ENCODE results near the gene STXBP4.

STXBP4 gene

DNA sequence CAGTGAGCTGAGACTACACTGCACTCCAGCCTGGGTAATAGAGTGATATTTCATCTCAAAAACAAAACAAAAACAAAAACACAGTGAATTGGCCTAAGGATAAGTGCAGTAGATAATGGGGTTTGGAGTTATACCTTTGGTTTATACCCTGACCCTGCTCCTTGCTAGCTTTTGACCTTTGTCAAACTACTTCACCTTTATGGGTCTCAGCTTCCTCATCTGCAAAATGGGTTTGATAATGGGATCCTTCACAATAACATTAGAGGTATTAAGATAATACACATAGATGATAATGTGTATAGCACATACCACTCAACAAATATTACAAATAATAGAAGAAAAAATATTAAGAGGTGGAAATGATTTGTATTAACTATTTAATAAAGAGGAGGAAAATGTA is 85.9 kb downstream of the STXBP4 start:
- no peak for DNase-seq (ENCODE audit: low spot score)
- TF ChIP-seq, protein P1, sequence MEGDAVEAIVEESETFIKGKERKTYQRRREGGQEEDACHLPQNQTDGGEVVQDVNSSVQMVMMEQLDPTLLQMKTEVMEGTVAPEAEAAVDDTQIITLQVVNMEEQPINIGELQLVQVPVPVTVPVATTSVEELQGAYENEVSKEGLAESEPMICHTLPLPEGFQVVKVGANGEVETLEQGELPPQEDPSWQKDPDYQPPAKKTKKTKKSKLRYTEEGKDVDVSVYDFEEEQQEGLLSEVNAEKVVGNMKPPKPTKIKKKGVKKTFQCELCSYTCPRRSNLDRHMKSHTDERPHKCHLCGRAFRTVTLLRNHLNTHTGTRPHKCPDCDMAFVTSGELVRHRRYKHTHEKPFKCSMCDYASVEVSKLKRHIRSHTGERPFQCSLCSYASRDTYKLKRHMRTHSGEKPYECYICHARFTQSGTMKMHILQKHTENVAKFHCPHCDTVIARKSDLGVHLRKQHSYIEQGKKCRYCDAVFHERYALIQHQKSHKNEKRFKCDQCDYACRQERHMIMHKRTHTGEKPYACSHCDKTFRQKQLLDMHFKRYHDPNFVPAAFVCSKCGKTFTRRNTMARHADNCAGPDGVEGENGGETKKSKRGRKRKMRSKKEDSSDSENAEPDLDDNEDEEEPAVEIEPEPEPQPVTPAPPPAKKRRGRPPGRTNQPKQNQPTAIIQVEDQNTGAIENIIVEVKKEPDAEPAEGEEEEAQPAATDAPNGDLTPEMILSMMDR (IDR thresholded peaks at IDR 0.05; ENCODE audit: borderline replicate concordance, control extremely low read depth, extremely low read depth, insufficient read depth, missing control alignments): no peak
- in situ Hi-C loops (cut with MboI; ENCODE audit: low sequenced_read_pairs, unreplicated experiment): no loop called here

DNA sequence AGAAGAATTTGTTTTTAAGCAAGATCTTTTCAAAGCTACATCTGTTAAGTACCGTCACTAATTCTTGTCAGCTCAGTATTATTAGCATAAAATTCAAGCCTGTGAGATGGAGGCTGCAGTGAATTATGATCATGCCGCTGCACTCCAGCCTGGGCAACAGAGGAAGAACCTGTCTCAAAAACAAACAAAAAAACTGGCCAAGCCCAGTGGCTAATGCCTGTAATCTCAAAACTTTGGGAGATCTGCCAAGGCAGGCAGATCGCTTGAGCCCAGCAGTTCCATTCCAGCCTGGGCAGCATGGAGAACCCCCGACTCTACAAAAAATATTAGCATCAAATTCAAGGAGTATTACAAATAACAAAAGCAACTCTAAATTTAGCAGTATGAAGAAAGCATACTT is 88.0 kb downstream of the STXBP4 start:
- TF ChIP-seq, protein P1 (IDR thresholded peaks at IDR 0.05; ENCODE audit: borderline replicate concordance, control extremely low read depth, extremely low read depth, insufficient read depth, missing control alignments): no peak
- DNase-seq (ENCODE audit: low spot score): no peak
- in situ Hi-C loops (cut with MboI; ENCODE audit: low sequenced_read_pairs, unreplicated experiment): no loop called here

DNA sequence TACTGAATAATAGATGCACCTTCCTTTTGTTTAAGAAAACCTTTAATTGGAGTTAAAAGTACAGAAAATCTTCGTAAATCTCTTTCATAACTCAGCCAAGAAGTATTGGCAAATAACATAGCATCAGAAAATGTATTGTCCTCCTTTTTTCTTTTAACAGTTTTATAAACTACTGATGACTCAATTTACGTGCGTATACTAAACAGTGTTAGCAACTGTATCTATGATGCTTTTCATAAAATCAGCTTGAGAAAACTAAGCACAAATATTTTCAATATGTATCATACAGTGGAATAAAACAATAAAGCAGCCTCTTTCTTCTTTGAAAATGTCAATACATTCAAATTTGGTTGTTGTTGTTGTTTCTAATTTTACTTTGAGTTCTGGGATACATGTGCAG is 88.6 kb downstream of the STXBP4 start:
- no peak for DNase-seq (ENCODE audit: low spot score)
- TF ChIP-seq, protein P1 (IDR thresholded peaks at IDR 0.05; ENCODE audit: borderline replicate concordance, control extremely low read depth, extremely low read depth, insufficient read depth, missing control alignments): no peak
- in situ Hi-C loops (cut with MboI; ENCODE audit: low sequenced_read_pairs, unreplicated experiment): no loop called here

DNA sequence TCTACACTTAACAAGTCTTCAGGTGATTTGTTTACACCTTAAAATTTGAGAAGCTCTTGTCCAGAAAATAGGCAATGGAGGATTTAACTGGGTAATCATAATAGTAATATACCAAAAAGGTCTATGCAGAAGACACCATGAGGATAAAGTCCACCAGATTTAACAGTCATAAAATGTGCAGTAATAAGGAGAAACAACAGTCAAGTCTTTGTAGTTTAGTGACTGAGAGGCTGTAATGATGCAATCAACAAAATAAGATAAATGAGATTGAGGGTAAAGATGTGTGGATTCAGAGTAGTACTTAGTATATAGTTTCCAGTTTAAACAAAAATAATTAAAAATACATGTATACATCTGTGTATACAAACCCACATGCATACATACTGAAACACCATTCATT is 91.2 kb downstream of the STXBP4 start:
- in situ Hi-C loops (cut with MboI; ENCODE audit: low sequenced_read_pairs, unreplicated experiment): no loop called here
- DNase-seq (ENCODE audit: low spot score): no peak
- TF ChIP-seq, protein P1 (IDR thresholded peaks at IDR 0.05; ENCODE audit: borderline replicate concordance, control extremely low read depth, extremely low read depth, insufficient read depth, missing control alignments): no peak

DNA sequence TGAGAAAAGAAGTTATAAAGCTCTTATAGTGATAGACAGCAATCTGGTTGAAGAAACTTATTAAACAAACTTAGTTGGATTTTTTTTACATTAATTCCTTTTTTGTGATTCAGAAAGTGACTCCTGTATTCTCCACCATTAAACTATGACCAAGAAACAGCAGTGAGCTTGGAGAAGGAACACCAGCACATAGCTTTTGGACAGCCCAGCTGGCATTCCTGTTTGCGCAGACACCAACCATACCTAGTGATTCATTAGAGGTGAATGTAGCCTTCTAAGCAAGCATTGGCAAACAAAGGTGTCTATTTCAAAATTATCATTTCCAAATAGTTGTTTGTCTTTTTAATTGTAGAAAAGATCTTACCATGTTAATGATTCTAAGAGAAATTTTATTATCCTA is 94.4 kb downstream of the STXBP4 start:
- in situ Hi-C loops (cut with MboI; ENCODE audit: low sequenced_read_pairs, unreplicated experiment): no loop called here
- TF ChIP-seq, protein P1 (IDR thresholded peaks at IDR 0.05; ENCODE audit: borderline replicate concordance, control extremely low read depth, extremely low read depth, insufficient read depth, missing control alignments): no peak
- DNase-seq (ENCODE audit: low spot score): no peak

DNA sequence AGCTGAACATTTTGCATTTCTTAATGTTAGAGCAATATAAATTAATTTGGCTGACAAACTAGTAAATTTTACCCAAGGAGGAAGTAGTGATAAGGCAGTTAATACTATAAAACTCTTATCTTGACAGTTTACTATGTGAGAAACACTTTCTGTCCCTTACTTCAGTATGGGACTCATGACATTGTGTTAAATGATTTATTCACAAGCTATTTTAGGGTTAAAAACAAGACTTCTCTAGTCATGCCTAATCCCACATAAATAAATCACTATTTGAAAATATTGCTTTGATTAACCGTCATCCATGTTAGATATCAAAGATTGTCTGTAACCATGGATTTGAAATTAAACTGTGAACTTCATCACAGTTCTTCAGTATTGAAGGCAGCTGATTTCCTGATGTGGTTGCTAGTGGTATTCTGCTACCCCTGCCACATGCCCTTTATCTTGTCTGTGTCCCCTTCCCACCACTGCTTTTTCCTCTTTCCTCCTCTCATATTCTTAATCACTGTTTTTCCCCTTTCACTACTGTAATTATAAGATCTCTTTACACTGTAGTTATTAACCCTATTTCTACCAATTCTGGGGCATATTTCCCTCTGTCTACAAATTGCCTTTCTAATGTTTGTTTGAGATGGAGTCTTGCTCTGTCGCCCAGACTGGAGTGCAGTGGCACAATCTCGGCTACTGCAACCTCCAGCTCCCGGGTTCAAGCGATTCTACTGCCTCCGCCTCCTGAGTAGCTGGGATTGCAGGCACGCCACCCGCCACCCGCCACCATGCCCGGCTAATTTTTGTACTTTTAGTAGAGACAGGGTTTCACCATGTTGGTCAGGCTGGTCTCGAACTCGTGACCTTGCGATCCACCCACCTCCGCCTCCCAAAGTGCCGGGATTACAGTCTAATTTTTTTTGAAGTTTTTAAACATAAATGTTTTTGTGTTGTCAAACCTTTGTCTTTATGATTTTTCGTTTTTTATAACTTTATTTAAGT is 95.6 kb downstream of the STXBP4 start:
- no peak for DNase-seq (ENCODE audit: low spot score)
- TF ChIP-seq, protein P1 (IDR thresholded peaks at IDR 0.05; ENCODE audit: borderline replicate concordance, control extremely low read depth, extremely low read depth, insufficient read depth, missing control alignments): no peak
- in situ Hi-C loops (cut with MboI; ENCODE audit: low sequenced_read_pairs, unreplicated experiment): no loop called here
